PC-3 (cell line): ENCODE data around the gene ADAM12. TPM values are rescaled to one million over a fixed set of nuclear protein-coding genes. Genes with fewer than 3 reads are reported as not detected.

Experiments used
- ATAC-seq: fragments of 200-7000 bp; cut with Tn5 transposase; 2 replicates; pipeline ENCODE4 v1.9.1; 2020; ENCODE audit warnings: mild to moderate bottlenecking, moderate library complexity
- BruUV-seq: library from RNA; stranded (reverse); fragments of 400-500 nt; replicated peaks from 2 replicates; lab custom pipeline; 2021; lab: Mats Ljungman, UMichigan
- CTCF ChIA-PET: fragments of 300-600 bp; sonication (Branson Sonifier 250); formaldehyde crosslinking; loops from one replicate; lab custom pipeline; 2022; ENCODE audit warnings: antibody characterized with exemption; lab: Charles Lee
- POLR2A ChIA-PET: fragments of 300-600 bp; sonication (Branson Sonifier 250); formaldehyde crosslinking; loops from one replicate; lab custom pipeline; 2022; ENCODE audit warnings: antibody characterized with exemption; ENCODE audit not compliant: unreplicated experiment; lab: Charles Lee
- DNase-seq: peaks from one replicate; pipeline ENCODE4 v3.0.0-alpha.2; 2015
- H2AFZ ChIP-seq: fragments of 300-600 bp; sonication (generic); 2 replicates; pipeline ENCODE4 v1.6.0; 2016; ENCODE audit warnings: antibody characterized with exemption, low read length
- H3F3A ChIP-seq: fragments of 300-600 bp; sonication (generic); one replicate; pipeline ENCODE4 v1.6.0; 2017; ENCODE audit warnings: antibody characterized with exemption, low read length, control low read depth, mild to moderate bottlenecking; ENCODE audit not compliant: unreplicated experiment
- H3K27ac ChIP-seq: fragments of 300-600 bp; sonication (generic); 2 replicates; pipeline ENCODE4 v1.5.1; 2016; ENCODE audit warnings: mild to moderate bottlenecking, low read length
- H3K27me3 ChIP-seq: fragments of 300-600 bp; sonication (generic); 2 replicates; pipeline ENCODE4 v1.6.1; 2016; ENCODE audit warnings: low read length, mixed read lengths
- H3K36me3 ChIP-seq: fragments of 300-600 bp; sonication (generic); 2 replicates; pipeline ENCODE4 v1.6.1; 2016; ENCODE audit warnings: low read depth, mixed run types, low read length, mixed read lengths
- H3K4me1 ChIP-seq: fragments of 300-600 bp; sonication (generic); 2 replicates; pipeline ENCODE4 v1.5.1; 2016; ENCODE audit warnings: low read length; ENCODE audit not compliant: insufficient read depth
- H3K4me2 ChIP-seq: fragments of 300-600 bp; sonication (generic); 2 replicates; pipeline ENCODE4 v1.6.0; 2016; ENCODE audit warnings: low read length
- H3K4me3 ChIP-seq: fragments of 300-600 bp; sonication (generic); 2 replicates; pipeline ENCODE4 v1.5.1; 2016; ENCODE audit warnings: mild to moderate bottlenecking, low read length, mixed read lengths
- H3K79me2 ChIP-seq: fragments of 300-600 bp; sonication (generic); 2 replicates; pipeline ENCODE4 v1.6.1; 2017; ENCODE audit warnings: low read length, mixed read lengths
- H3K9ac ChIP-seq: fragments of 300-600 bp; sonication (generic); 2 replicates; pipeline ENCODE4 v1.6.0; 2016; ENCODE audit warnings: mild to moderate bottlenecking, low read length
- H3K9me2 ChIP-seq: fragments of 300-600 bp; sonication (generic); replicated peaks from 2 replicates; pipeline ENCODE4 v1.6.1; 2016; ENCODE audit warnings: mixed run types, low read length, mixed read lengths
- H3K9me3 ChIP-seq: fragments of 300-600 bp; sonication (generic); 2 replicates; pipeline ENCODE4 v1.6.1; 2016; ENCODE audit warnings: low read length, mixed read lengths
- H4K20me1 ChIP-seq: fragments of 300-600 bp; sonication (generic); 2 replicates; pipeline ENCODE4 v1.6.1; 2016; ENCODE audit warnings: low read length, mixed read lengths
- EZH2 ChIP-seq: fragments of 300-600 bp; sonication (generic); IDR thresholded peaks from one replicate; pipeline ENCODE4 v1.6.1; 2017; ENCODE audit warnings: antibody characterized with exemption, mild to moderate bottlenecking, low read length; ENCODE audit not compliant: unreplicated experiment
- EZH2phosphoT487 ChIP-seq: fragments of 300-600 bp; sonication (generic); IDR thresholded peaks from 2 replicates; pipeline ENCODE4 v1.6.1; 2018; ENCODE audit warnings: mild to moderate bottlenecking, antibody characterized with exemption, low read length, borderline replicate concordance
- intact Hi-C: fragments of 100-400 bp; cut with micrococcal nuclease; formaldehyde crosslinking; loops from 2 replicates; pipeline ENCODE4 v1.9.0; 2023
- total RNA-seq: library from RNA; depleted of rRNA; stranded (reverse); fragments of >200 nt; gene quantifications from 2 replicates; pipeline ENCODE4 v1.2.3, GENCODE V29; 2014
- TF ChIP-seq, protein P1 (sequence below): fragments of 300-600 bp; sonication (generic); conservative IDR thresholded peaks from 2 replicates; pipeline ENCODE4 v1.5.1; 2017; ENCODE audit warnings: antibody characterized with exemption, low read depth, mild to moderate bottlenecking, low read length

Gene ADAM12
- total RNA-seq, 1 experiment from 2014 or later = 3.4 TPM

GRCh38 chr10:126042906-126043305 lies 345.4 kb downstream of the ADAM12 start:
- no peak overlapping the region for H3K4me2 ChIP-seq
- TF ChIP-seq, protein P1, sequence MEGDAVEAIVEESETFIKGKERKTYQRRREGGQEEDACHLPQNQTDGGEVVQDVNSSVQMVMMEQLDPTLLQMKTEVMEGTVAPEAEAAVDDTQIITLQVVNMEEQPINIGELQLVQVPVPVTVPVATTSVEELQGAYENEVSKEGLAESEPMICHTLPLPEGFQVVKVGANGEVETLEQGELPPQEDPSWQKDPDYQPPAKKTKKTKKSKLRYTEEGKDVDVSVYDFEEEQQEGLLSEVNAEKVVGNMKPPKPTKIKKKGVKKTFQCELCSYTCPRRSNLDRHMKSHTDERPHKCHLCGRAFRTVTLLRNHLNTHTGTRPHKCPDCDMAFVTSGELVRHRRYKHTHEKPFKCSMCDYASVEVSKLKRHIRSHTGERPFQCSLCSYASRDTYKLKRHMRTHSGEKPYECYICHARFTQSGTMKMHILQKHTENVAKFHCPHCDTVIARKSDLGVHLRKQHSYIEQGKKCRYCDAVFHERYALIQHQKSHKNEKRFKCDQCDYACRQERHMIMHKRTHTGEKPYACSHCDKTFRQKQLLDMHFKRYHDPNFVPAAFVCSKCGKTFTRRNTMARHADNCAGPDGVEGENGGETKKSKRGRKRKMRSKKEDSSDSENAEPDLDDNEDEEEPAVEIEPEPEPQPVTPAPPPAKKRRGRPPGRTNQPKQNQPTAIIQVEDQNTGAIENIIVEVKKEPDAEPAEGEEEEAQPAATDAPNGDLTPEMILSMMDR = no peak
- TF ChIP-seq EZH2phosphoT487 = no peak
- TF ChIP-seq EZH2 = no peak
- H3K79me2 ChIP-seq = no peaks in the 10 kb centered on the region
- no peaks in the 10 kb centered on the region for H3K9me3 ChIP-seq
- ATAC-seq (no peak), DNase-seq (no peak)
- H3K9me2 ChIP-seq = no peaks in the 10 kb centered on the region
- no peaks in the 10 kb centered on the region for H3K4me1 ChIP-seq
- BruUV-seq = no TSS peak
- H2AFZ ChIP-seq = no peak overlapping the region
- intact Hi-C loops = no loop called here
- H4K20me1 ChIP-seq = no peaks in the 10 kb centered on the region
- no peaks in the 10 kb centered on the region for H3K36me3 ChIP-seq
- no peaks in the 10 kb centered on the region for H3F3A ChIP-seq
- H3K4me3 ChIP-seq = no peak overlapping the region
- ChIA-PET POLR2A (no interaction called here), CTCF (no interaction called here)
- no peak overlapping the region for H3K27ac ChIP-seq
- no peak overlapping the region for H3K9ac ChIP-seq
- H3K27me3 ChIP-seq = no peaks in the 10 kb centered on the region

DNA sequence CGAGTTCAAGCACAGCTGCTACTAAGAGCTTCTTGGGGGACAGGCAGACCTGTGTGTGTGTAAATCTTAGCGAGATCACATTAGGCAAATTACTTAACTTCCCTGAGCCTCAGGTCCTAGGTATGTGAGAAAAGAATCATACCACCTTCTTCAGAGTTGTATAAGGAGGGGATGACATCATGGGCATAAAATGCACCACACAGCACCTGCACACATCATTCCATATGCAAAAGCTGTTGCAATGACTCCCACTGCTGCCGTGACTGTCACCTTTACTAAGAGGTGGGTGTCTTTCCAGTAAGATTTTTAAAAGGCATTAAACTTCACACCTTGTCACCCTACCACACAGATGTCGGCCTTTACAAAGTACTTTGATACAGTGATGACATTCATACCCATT lies 345.9 kb downstream of the ADAM12 start:
- ATAC-seq = no peak
- Histone ChIP-seq H3K27me3 (no peaks in the 10 kb centered on the region), H3K4me1 (no peaks in the 10 kb centered on the region), H3K36me3 (no peaks in the 10 kb centered on the region), H3K27ac (no peak overlapping the region), H3K4me2 (no peak overlapping the region), H2AFZ (no peak overlapping the region), H3K9me3 (no peaks in the 10 kb centered on the region), H3K9ac (no peak overlapping the region), H3K4me3 (no peak overlapping the region), H3F3A (no peaks in the 10 kb centered on the region), H3K79me2 (no peaks in the 10 kb centered on the region), H3K9me2 (no peaks in the 10 kb centered on the region), H4K20me1 (no peaks in the 10 kb centered on the region)
- CTCF ChIA-PET = no interaction called here
- no TSS peak for BruUV-seq
- POLR2A ChIA-PET = no interaction called here
- no peak for DNase-seq
- intact Hi-C loops = no loop called here
- TF ChIP-seq EZH2 = no peak
- TF ChIP-seq, protein P1 = no peak
- no peak for TF ChIP-seq EZH2phosphoT487

DNA sequence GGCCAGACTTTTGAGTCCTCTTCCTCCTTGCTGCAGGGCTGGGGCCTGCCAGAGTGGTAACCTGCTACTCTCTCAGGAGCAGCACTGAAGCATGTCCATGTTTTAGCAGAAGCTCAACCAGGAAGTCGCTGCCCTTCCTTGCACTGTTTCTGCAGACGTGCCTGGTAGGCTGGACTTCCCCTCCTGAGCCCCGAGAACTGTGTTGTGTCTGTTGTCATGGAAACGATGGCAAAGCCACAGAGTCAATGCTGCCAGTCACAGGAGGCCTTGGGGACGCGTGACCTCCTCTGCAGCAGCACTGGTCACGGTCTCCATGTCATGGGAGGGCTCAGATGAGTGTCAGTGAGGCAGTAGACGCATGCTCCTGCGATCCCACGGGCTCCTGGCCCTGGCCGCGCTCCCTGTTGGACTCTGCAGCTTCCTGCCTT lies 346.5 kb downstream of the ADAM12 start:
- Histone ChIP-seq H3K4me3 (no peak overlapping the region), H2AFZ (no peak overlapping the region), H4K20me1 (no peaks in the 10 kb centered on the region), H3K27ac (no peak overlapping the region), H3K36me3 (no peaks in the 10 kb centered on the region), H3K9ac (no peak overlapping the region), H3K79me2 (no peaks in the 10 kb centered on the region), H3K9me2 (no peaks in the 10 kb centered on the region), H3K4me1 (no peaks in the 10 kb centered on the region), H3K27me3 (no peaks in the 10 kb centered on the region), H3F3A (no peaks in the 10 kb centered on the region), H3K4me2 (no peak overlapping the region), H3K9me3 (no peaks in the 10 kb centered on the region)
- CTCF ChIA-PET = no interaction called here
- BruUV-seq = no TSS peak
- intact Hi-C loops = no loop called here
- POLR2A ChIA-PET = no interaction called here
- no peak for DNase-seq
- ATAC-seq = no peak
- TF ChIP-seq, protein P1 = no peak
